H1 (cell line): ENCODE measurements around the gene LMNB1. TPM values are rescaled to one million over a fixed set of nuclear protein-coding genes. Genes with fewer than 3 reads are reported as not detected.

Experiments used
- CTCF ChIA-PET: fragments of 300-600 bp; sonication (Branson Sonifier 250); formaldehyde crosslinking; loops from one replicate; lab custom pipeline; 2021; ENCODE audit not compliant: partially characterized antibody; lab: Charles Lee
- POLR2A ChIA-PET: fragments of 300-600 bp; sonication (Branson Sonifier 250); formaldehyde crosslinking; loops from one replicate; lab custom pipeline; 2021; ENCODE audit warnings: inconsistent platforms; ENCODE audit not compliant: partially characterized antibody; lab: Charles Lee
- DNase-seq, 2 experiments: peaks; one replicate each; pipeline versions ENCODE4 v3.0.0 to v3.0.0-alpha.2; 2010 to 2022; ENCODE audit warnings: low spot score in 2 of 2, low read depth in 1 of 2, mixed read lengths in 1 of 2
- FAIRE-seq: peaks from 2 replicates; lab custom pipeline; 2011; peaks lifted over from hg19 to GRCh38; lab: Jason Lieb, UNC
- H2AFZ ChIP-seq: 2 replicates; pipeline ENCODE4 v1.8.1; 2012; ENCODE audit warnings: low read length, inconsistent platforms
- H2AK5ac ChIP-seq: 2 replicates; pipeline ENCODE4 v1.6.1; 2013; ENCODE audit warnings: low read depth, low read length
- H2BK120ac ChIP-seq: replicated peaks from 2 replicates; pipeline ENCODE3; 2013; ENCODE audit warnings: low read depth, low read length, inconsistent platforms
- H2BK12ac ChIP-seq: 2 replicates; pipeline ENCODE4 v1.6.1; 2013; ENCODE audit warnings: low read depth, low read length
- H2BK15ac ChIP-seq: 2 replicates; pipeline ENCODE4 v1.6.1; 2013; ENCODE audit warnings: low read length
- H2BK20ac ChIP-seq: 2 replicates; pipeline ENCODE4 v1.6.1; 2013; ENCODE audit warnings: low read length
- H2BK5ac ChIP-seq: 2 replicates; pipeline ENCODE4 v1.6.1; 2013; ENCODE audit warnings: low read depth, low read length
- H3K14ac ChIP-seq: 2 replicates; pipeline ENCODE4 v1.6.1; 2013; ENCODE audit warnings: inconsistent platforms; ENCODE audit not compliant: insufficient read length
- H3K18ac ChIP-seq: 2 replicates; pipeline ENCODE4 v1.6.1; 2013; ENCODE audit warnings: low read length; ENCODE audit errors: extremely low read depth
- H3K23ac ChIP-seq: 2 replicates; pipeline ENCODE4 v1.6.1; 2013; ENCODE audit warnings: inconsistent platforms; ENCODE audit not compliant: insufficient read length
- H3K23me2 ChIP-seq: 2 replicates; pipeline ENCODE4 v1.6.1; 2013; ENCODE audit warnings: low read depth, low read length
- H3K27ac ChIP-seq: 2 replicates; pipeline ENCODE4 v1.6.1; 2011; ENCODE audit warnings: low read depth, low read length, inconsistent platforms
- H3K27me3 ChIP-seq, 4 experiments: replicated peaks in 1 of 4; 1 replicate in 1 of 4; 2 replicates in 3 of 4; pipeline versions ENCODE4 v1.6.1 to v1.8.1; 2011 to 2013; ENCODE audit warnings: low read length in 3 of 4, mild to moderate bottlenecking in 3 of 4, inconsistent platforms in 2 of 4, mixed read lengths in 2 of 4, moderate library complexity in 1 of 4; ENCODE audit not compliant: control insufficient read depth in 3 of 4, insufficient read depth in 3 of 4; ENCODE audit errors: extremely low read depth in 1 of 4
- H3K36me3 ChIP-seq, 4 experiments: 2 replicates each; pipeline versions ENCODE4 v1.6.1 to v1.8.1; 2011 to 2013; ENCODE audit warnings: mild to moderate bottlenecking in 4 of 4, low read length in 3 of 4, moderate library complexity in 2 of 4, control low read depth in 1 of 4, inconsistent platforms in 1 of 4; ENCODE audit not compliant: insufficient read depth in 4 of 4, control insufficient read depth in 2 of 4
- H3K4ac ChIP-seq: replicated peaks from 2 replicates; pipeline ENCODE3; 2013; ENCODE audit warnings: low read length, low read depth, mixed read lengths, inconsistent platforms; ENCODE audit not compliant: insufficient read length
- H3K4me1 ChIP-seq, 4 experiments: replicated peaks in 1 of 4; 1 replicate in 1 of 4; 2 replicates in 3 of 4; pipeline versions ENCODE4 v1.6.1 to v1.8.1; 2011 to 2013; ENCODE audit warnings: low read length in 3 of 4, inconsistent platforms in 2 of 4, mixed read lengths in 1 of 4; ENCODE audit not compliant: insufficient read depth in 4 of 4, control insufficient read depth in 3 of 4
- H3K4me2 ChIP-seq, 2 experiments: 2 replicates each; pipeline versions ENCODE4 v1.6.1 to v1.8.1; 2011 to 2013; ENCODE audit warnings: low read depth in 2 of 2, low read length in 2 of 2, control low read depth in 1 of 2, inconsistent platforms in 1 of 2, mild to moderate bottlenecking in 1 of 2; ENCODE audit not compliant: insufficient read depth in 1 of 2
- H3K4me3 ChIP-seq, 4 experiments: fragments of 200-600, 300-600 bp in 1 of 4; sonication (generic), shearing (Covaris generic), sonication (Bioruptor Twin) in 1 of 4; 2 replicates each; pipeline versions ENCODE4 v1.5.1 to v1.8.1; 2011 to 2016; ENCODE audit warnings: low read length in 4 of 4, low read depth in 3 of 4, control low read depth in 2 of 4, inconsistent platforms in 2 of 4, mild to moderate bottlenecking in 2 of 4, mixed read lengths in 1 of 4, moderate library complexity in 1 of 4; ENCODE audit not compliant: insufficient read depth in 2 of 4; ENCODE audit errors: extremely low read depth in 1 of 4
- H3K56ac ChIP-seq: replicated peaks from 2 replicates; pipeline ENCODE3; 2013; ENCODE audit warnings: low read depth, mild to moderate bottlenecking, mixed read lengths, low read length, inconsistent platforms; ENCODE audit not compliant: insufficient read length
- H3K79me1 ChIP-seq: 2 replicates; pipeline ENCODE4 v1.6.1; 2013; ENCODE audit warnings: low read depth, low read length, control low read depth
- H3K79me2 ChIP-seq, 2 experiments: 2 replicates each; pipeline versions ENCODE4 v1.6.1 to v1.8.1; 2012 to 2013; ENCODE audit warnings: low read length in 2 of 2, mild to moderate bottlenecking in 2 of 2, inconsistent platforms in 1 of 2; ENCODE audit not compliant: insufficient read depth in 2 of 2, control insufficient read depth in 1 of 2
- H3K9ac ChIP-seq, 4 experiments: replicated peaks in 1 of 4; 1 replicate in 1 of 4; 2 replicates in 3 of 4; pipeline versions ENCODE4 v1.6.1 to v1.8.1; 2011 to 2013; ENCODE audit warnings: low read depth in 3 of 4, low read length in 3 of 4, control low read depth in 2 of 4, mild to moderate bottlenecking in 2 of 4, moderate library complexity in 2 of 4, inconsistent platforms in 1 of 4; ENCODE audit errors: extremely low read depth in 1 of 4
- H3K9me3 ChIP-seq, 2 experiments: 2 replicates each; pipeline versions ENCODE4 v1.6.1 to v1.8.1; 2012 to 2013; ENCODE audit warnings: mild to moderate bottlenecking in 2 of 2, moderate library complexity in 2 of 2, control low read depth in 1 of 2, inconsistent platforms in 1 of 2, low read depth in 1 of 2, low read length in 1 of 2, mixed read lengths in 1 of 2; ENCODE audit not compliant: insufficient read depth in 2 of 2
- H4K20me1 ChIP-seq, 2 experiments: replicated peaks in 1 of 2; 2 replicates each; pipeline versions ENCODE3 to v1.8.1; 2011 to 2013; ENCODE audit warnings: inconsistent platforms in 2 of 2, low read length in 2 of 2, mild to moderate bottlenecking in 1 of 2; ENCODE audit not compliant: insufficient read depth in 2 of 2, control insufficient read depth in 1 of 2
- H4K5ac ChIP-seq: 2 replicates; pipeline ENCODE4 v1.6.1; 2013; ENCODE audit warnings: low read length, low read depth, mixed read lengths, inconsistent platforms; ENCODE audit not compliant: insufficient read length
- H4K8ac ChIP-seq: 2 replicates; pipeline ENCODE4 v1.8.0; 2013; ENCODE audit warnings: mild to moderate bottlenecking, moderate library complexity, low read length, inconsistent platforms; ENCODE audit not compliant: insufficient read depth; ENCODE audit errors: extremely low read depth
- H4K91ac ChIP-seq: replicated peaks from 2 replicates; pipeline ENCODE3; 2013; ENCODE audit warnings: low read length, mixed read lengths, inconsistent platforms; ENCODE audit not compliant: insufficient read length
- WGBS, 2 experiments: shearing (Covaris generic) in 1 of 2; methylation state at CpG; one replicate each; pipeline versions ENCODE4 v1.1.6 to v1.1.7; 2013 to 2015; ENCODE audit warnings: low lambda C conversion rate in 2 of 2, mixed read lengths in 2 of 2, inconsistent platforms in 1 of 2, low coverage in 1 of 2, missing lambda C conversion rate in 1 of 2; ENCODE audit not compliant: insufficient replicate concordance in 2 of 2, insufficient coverage in 1 of 2, insufficient read length in 1 of 2; ENCODE audit errors: extremely low coverage in 1 of 2, missing lambda C conversion rate in 1 of 2; 5-methylcytosine and 5-hydroxymethylcytosine counted together
- polyA plus RNA-seq, 7 experiments: library from polyadenylated mRNA; depleted of rRNA in 3 of 7; stranded (reverse) in 5 of 7; unstranded in 2 of 7; fragments of >200 nt in 5 of 7; fragments of 200-250 nt in 2 of 7; gene quantifications; 1 replicate in 5 of 7; 2 replicates in 1 of 7; 4 replicates in 1 of 7; pipeline versions ENCODE4 v1.2.1 to v1.2.3, GENCODE V29; 2011 to 2013; ENCODE audit warnings: missing spikeins in 2 of 7, mixed read lengths in 2 of 7
- total RNA-seq: library from RNA; stranded (reverse); fragmentation: NEBNext Ultra II Directional; extraction: Animal tissue kit (Norgen Biotek cat#: 25700); gene quantifications from 2 replicates; pipeline ENCODE4 v1.2.1, GENCODE V29; 2021

The LMNB1 gene
- total and polyA plus RNA-seq, 2 of the 8 experiments (the other 6 are each of a cell fraction or from before 2014, with no cell fraction given): 73.5 to 225 TPM

GRCh38 chr5:126869005-126869451 is 92.1 kb downstream of the LMNB1 start:
- no peaks in the 10 kb centered on the region for H3K9me3 ChIP-seq
- peaks cover 0 to 2% of the 10 kb centered on the region in 2 experiments for H4K20me1 ChIP-seq
- 0 out of 2 replicates have a peak overlapping the region, but pooled peaks have one; percentile 36 for H2BK20ac ChIP-seq
- H3K23ac ChIP-seq: no peak overlapping the region
- no peak overlapping the region for H3K14ac ChIP-seq
- 12% methylated on average over 22 of the region's 22 CpGs; no CpG with 5 or more reads in 1 of the 2 experiments for WGBS, 2 experiments
- POLR2A ChIA-PET: interaction anchor here (0.8 to 1.8 kb wide), 4 partner anchors 17 to 466 kb away, joined by 3 to 7 read pairs (median 4); no protein-coding TSS in a partner anchor
- no peaks in the 10 kb centered on the region for H3K27me3 ChIP-seq
- no peak overlapping the region for H2BK120ac ChIP-seq
- no peak overlapping the region for H3K9ac ChIP-seq
- H3K4ac ChIP-seq: no peak overlapping the region
- no peak overlapping the region for H4K8ac ChIP-seq
- H2AK5ac ChIP-seq: 0 out of 2 replicates have a peak overlapping the region, but pooled peaks have one; percentile 70
- H3K56ac ChIP-seq: no peak overlapping the region
- H2BK5ac ChIP-seq: no peak overlapping the region
- H3K4me3 ChIP-seq: peak overlapping the region; percentile 29 to 48 (median 42); a peak in 7 of 8 replicates
- H4K5ac ChIP-seq: no peak overlapping the region
- H3K23me2 ChIP-seq: peaks cover 4% of the 10 kb centered on the region; the same call in 1 of the 2 replicates
- no peak overlapping the region for H2BK12ac ChIP-seq
- H3K79me1 ChIP-seq: no peaks in the 10 kb centered on the region
- H2AFZ ChIP-seq: peak overlapping the region; percentile 77; the same call in 1 of the 2 replicates
- no peaks in the 10 kb centered on the region for H3K79me2 ChIP-seq
- peaks cover 1 to 7% (median 5%) of the 10 kb centered on the region in 4 experiments; a peak in 5 of 7 replicates for H3K4me1 ChIP-seq
- no peak overlapping the region for H3K27ac ChIP-seq
- H2BK15ac ChIP-seq: no peak overlapping the region
- no peak overlapping the region for H4K91ac ChIP-seq
- no peaks in the 10 kb centered on the region for H3K36me3 ChIP-seq
- peak overlapping the region; percentile 78; the same call in 1 of the 2 replicates for H3K18ac ChIP-seq
- peak overlapping the region; percentile 81 to 96 for H3K4me2 ChIP-seq
- CTCF ChIA-PET: interaction anchor here (1.0 to 1.8 kb wide), 3 partner anchors 12 to 14 kb away, joined by 3 to 5 read pairs (median 4); no protein-coding TSS in a partner anchor
- DNase-seq (peak in 1 of 2 experiments; percentile 71), FAIRE-seq (no peak)
